Measurements from ENCODE around the gene TRIM26.
A peak's percentile ranks its signal among the peaks of the same experiment; 100 is the strongest.
"Not testable (repeated sequence)": the region's sequence is repeated elsewhere in the genome, so short reads cannot be mapped to it uniquely, and the experiment has no call there.

Gene TRIM26

DNA sequence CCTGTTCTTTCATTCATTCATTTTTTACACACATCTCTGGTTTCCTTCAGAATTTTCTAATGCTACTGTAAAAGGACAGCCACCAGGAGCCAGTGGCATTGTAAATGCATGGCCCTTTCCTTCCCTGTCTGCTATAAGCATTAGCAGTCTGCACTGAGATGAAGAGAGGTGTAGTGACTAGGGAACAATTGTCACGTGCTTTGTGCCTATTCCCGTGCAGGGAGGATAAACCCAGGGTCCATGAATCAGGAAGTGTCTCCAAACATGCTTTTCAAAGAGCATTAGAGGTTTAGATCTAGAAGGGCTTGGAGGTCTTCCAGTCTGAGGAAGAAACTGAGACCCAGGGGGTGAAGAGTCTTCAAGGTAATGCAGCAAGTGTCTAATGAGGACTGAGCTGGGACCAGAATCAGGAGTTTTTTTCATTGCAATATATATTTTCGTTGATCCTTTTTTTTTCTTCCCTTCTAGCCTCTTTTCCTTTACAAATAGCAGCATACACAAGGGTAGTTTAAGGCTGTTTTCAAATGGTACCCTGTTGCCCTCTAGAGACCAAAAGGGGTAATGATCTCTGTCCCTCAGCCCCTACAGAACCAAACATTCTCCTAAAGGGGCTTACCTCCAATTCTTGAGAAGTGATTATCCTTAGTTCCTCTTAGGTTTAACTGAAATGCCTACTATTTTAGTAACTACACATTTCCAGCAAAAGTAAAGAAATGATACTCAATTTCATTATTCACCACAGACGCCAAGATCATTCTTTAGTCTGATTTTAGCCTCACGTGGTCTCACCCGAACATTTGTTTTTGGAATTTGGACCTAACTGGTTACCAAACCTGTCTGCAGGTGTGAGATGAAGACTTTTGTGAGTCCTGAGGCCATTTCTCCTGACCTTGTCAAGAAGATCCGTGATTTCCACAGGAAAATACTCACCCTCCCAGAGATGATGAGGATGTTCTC is 43.3 kb downstream of the TRIM26 start:
- DNase-seq = peak; percentile 40

- no peak for DNase-seq
Observed at GRCh38 chr6:30168741-30169140, 44.5 kb downstream of the TRIM26 start.

- DNase-seq = no peak
Observed at GRCh38 chr6:30167101-30167500, 46.1 kb downstream of the TRIM26 start.

GRCh38 chr6:30165238-30165637 is 48.0 kb downstream of the TRIM26 start:
- not testable (repeated sequence) for DNase-seq

DNA sequence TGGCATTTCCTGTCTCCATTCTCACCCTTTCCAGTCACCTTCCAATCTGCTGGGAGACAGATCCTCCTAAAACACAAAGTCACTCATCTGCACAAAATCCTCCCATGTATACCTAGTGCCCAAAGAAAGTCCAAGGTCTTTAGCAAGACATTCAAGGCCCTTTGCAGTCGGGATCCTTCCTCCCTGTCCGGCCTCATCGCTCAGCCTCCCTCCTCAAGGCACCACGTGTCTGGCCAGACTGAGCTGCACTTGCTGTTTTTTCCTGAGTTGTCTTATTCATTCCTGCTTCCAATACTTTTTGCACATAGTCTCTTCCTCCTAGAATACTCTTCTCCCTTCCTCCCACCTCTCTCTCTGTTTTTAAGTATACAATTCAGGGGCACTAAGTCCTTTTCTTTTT is 48.5 kb downstream of the TRIM26 start:
- DNase-seq = no peak

- DNase-seq = no peak
Observed at GRCh38 chr6:30163918-30164654, 49.1 kb downstream of the TRIM26 start.

DNA sequence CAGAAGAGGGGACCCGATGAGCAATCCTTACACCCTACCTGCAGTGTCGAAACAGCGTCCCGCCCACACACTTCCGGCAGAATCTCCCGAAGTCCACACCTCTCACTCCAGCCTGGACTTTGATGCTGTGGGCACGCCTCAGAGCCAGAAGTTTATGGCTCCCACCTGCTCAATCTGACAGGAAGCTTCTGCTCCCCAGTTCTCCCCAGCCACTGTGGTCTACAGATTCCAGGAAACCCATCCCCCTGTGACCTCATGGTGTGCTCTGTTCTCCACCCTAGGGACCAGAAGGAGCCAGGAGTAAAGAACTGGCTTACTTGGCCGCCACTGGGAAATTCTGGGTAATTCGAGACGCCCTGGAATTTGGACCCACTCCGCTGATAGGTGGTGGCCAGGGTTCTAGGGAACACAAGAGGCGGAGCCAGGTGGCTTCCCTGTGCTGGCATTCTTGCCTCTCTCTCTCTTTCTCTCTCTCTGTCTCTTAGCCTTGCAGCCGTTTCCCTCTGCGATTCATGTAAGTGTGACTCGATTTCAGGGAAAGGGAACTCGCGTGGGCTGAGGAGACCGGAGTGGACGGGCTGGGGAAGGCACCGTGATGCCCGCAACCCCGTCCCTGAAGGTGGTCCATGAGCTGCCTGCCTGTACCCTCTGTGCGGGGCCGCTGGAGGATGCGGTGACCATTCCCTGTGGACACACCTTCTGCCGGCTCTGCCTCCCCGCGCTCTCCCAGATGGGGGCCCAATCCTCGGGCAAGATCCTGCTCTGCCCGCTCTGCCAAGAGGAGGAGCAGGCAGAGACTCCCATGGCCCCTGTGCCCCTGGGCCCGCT is 49.9 kb downstream of the TRIM26 start, which contains the start of gene TRIM15:
TRIM15 (plus strand) TSS at position 457 of the 828 bp plus-strand sequence; CDS start at position 596, 139 bp downstream.
- no peak for DNase-seq

DNA sequence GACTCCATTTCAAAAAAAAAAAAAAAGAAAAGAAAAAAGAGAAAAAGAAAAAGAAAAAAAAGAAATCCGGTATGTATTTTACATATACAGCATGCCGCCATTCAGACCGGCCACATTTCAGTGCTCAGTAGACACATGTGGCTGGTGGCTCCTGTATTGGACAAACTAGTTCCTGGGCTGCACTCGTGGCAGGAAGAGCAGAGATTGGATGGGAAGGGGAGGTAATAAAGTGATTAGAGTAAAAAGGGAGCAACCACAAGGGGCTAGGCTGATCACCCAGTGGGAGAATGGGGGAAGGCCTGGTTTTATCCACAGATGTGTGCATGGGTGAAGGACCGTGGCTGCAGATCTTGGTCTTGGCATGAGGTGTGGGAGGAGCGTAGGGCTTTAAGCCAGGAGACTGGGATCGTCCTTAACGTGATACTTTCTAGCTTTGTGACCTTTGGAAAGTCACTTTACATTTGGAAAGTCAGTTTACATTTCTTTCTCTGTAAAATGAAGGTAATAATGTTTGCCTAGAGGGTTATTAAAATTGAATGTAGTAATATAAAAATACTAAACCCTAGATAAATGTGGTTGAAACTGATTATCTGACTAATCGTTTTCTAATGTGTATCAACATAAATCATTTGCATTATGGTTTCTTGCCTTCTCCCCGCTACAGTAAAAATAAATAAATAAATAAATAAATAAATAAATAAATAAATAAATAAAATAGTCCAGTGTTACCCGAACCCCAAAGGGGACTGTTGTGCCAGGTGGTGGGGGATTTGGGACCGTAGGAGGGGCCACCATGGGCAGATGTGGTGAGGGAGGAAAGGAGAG is 50.7 kb downstream of the TRIM26 start:
- no peak for DNase-seq

DNA sequence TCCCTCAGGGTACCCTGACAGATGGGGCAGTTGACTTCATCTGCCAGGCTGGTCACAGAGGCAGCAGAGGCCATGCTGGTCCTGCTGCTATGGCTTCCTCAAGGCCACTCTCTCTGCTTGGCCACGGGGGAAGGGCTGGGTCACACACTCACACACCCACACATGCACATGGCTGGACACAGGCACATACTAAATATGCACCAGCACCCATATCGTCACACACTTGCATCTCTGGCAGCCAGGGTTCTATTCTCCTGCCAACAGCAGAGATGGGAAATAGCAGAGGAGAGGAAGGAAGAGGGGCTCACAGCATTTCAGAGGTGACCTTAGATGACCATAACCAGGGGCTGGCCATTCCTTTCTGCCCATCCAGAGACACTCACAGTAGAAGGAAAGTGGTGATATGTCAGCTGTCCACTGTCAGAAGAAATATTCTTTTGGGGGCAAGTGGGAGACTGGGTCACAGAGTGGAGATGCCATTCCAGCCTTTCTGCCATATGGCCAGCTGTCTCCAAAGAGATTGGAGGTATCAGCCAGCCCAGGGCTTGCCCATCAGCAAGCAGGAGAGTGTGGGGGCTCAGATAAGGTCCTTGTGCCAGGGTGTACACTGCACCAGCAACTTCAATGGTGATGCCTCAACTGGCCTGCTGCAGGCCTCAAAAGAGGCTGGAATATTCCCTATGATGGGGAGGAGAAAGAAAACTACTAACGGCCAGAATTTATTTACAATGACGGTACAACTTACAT is 52.2 kb downstream of the TRIM26 start, which contains the start of gene TRIM10:
TRIM10 (minus strand) TSS at position 427 of the 747 bp plus-strand sequence; CDS start at position 74, 353 bp downstream.
- no peak for DNase-seq

- DNase-seq = no peak
Observed at GRCh38 chr6:30160008-30160784, 53.0 kb downstream of the TRIM26 start.

DNA sequence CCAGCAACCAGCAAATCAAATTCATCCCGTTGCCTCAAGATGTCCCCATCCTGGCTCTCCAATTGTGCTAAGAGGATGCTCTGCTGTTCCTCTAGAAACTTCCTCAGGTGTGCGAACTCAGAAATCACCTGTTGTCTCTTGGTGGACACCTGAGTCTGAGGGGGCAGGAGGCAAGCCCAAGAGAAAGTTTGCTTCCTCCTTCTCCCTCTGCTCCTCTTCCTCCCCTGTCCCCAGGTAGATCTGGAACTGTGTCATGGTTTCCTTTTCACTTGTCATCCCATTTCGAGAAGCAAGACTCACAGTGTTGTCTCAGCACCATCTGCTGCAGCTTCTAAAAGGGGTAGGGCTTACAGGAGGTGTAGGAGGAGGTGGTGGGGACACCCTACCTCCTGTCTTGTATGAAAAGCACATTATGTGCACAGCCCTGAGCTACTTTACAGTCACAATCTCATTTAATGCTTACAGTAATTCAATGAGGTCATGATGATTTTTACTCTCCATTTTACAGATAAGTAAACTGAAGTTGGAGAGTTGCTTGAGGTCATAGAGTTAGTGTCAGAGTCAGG is 54.6 kb downstream of the TRIM26 start:
- no peak for DNase-seq

- DNase-seq = no peak
Observed at GRCh38 chr6:30157999-30158398, 55.2 kb downstream of the TRIM26 start.

DNA sequence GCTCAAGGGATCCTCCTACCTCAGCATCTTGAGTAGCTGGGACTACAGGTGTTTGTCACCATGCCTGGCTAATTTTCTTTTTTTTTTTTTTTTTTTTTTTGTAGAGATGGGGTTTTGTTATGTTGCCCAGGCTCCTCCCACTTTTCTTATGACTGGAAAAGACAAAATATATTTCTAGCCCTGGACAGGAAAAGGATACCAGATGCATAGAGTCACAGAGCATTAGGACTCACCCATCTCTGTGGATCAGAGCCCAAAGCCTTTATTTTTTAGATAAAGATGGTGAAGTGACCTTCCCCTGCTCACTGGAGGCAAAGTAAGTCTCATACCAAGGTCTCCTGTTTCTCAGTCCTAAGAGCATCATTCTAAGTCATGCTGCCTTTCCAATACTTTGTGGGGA is 55.6 kb downstream of the TRIM26 start:
- DNase-seq = no peak

DNA sequence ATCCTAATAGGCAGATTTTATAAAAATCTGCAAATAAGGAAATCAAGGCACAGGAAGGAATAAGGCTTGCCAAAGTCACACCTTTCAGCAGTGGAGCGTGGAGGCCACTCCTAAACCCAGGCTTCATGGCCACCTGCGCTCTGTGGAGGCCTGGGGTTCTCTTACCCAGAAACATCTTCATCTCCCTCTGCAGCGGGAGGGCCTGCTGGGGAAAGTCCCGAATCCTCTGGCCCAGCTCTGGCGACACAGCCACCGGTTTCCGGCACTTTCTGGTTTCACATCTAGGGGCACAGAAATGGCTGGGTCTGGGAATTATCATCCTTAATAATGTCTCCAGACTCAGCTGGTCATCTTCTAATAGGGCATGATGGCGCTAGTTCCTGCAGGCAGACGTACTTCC is 56.4 kb downstream of the TRIM26 start:
- no peak for DNase-seq

DNA sequence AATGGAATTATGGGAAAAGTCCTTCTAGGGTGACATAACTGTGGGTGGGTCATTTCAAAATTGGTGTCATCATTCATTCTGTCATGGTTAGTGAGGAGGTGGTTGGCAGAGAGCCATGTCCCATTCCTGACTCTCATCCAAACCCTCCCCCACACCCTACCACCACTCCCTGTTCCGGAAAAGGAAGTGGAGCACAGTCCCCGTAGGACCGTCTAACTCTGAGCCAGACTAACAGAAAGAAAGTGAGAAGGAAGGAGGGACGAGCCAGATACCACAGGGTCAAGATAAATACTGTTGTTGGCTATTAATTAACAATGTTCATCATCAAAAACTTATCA is 57.0 kb downstream of the TRIM26 start:
- peak; percentile 39 for DNase-seq

DNA sequence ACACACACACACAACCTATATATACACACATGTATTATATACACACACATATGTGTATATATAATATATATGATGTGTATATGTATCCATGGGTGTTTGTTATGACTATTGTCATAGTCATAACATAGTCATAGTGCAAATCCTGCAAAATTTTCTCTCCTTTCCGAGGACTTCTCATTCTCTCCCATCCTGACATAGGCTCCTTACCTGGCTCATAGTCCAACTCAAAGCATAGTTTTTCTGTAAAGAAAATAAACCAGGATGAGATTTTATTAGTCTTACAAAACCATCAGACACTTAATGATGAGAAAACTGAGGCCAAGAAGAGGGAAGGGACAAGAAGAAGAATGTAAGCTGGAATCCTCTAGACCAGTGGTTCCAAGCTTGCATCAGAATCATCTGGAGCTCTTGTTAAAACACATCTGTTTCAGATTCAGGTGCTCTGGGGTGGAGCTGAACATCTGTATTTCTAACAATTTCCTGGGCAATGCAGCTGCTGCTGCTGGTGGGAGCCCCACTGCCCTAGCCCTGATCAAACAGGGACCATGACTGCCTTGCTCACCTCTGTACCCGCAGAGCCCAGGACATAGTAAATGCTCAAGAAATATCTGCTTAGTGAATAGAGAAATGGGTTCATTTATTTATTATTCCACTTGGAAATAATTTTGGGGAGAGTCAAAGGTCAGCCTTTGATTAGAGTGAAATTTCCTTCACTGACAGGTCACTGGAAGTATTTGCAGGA is 57.5 kb downstream of the TRIM26 start:
- no peak for DNase-seq

DNA sequence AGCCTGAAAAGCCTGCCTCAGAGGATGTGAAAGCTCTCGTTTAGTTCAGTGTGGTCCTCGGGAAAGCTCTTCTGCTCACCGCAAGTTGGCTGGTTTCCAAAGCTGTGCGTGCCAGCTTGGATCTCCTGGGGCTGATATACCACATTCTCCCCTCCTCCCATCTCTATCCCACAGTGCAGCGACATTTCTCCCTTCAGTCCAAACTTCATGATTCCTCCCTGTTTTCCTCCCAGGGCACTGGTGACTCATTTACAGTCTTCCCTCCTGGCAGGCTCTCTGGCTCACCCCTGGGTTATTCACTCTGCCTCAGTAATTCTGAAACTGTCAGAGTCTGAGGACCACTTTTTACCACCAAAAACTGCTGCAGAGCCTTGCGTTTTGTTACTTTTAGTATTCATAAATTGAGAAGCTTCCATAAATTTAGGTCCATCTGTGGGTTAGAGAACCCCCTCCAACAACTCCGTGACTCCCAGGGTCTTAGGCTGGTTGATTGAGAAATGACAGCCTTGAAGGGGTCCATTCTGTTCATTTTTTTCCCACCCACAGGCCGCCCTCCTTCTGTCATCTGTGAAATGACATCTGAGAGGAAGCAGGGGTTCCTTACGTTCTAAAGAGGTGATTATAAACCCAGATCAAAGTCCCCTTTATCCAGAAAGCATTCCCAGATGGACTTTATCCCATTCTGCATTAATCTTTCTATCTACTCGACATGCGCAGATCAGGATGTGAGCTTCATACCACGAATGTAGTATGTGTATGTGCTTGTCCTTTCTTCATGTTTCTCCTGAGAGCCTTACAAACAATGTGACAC is 58.3 kb downstream of the TRIM26 start:
- peak; percentile 79 for DNase-seq

DNA sequence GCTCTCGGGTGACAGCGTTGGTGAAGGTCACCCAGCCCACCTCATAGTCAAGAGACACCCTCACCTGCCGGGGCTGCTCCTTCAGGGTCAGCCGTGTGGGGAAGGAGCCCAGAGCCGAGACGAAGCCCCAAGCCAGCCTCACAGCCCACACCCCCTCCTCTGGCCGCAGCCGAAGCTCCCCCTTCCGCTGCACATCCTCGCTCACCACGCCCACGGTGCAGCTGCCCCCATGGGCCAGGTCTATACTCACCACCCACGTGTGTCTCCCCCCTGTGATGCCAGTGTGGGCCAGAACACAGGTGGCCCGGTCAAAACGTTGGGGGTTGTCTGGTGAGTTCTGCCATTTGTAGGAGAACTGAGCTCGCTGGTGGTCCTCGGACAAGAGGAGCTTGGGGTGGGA is 59.1 kb downstream of the TRIM26 start:
- no peak for DNase-seq

Data from fibroblast of skin of abdomen (primary cell).